ENCODE results near the gene LMCD1.

- TF ChIP-seq CTCF (IDR thresholded peaks at IDR 0.05; ENCODE audit: insufficient read depth, low read length) (no peak), SPI1 (IDR thresholded peaks at IDR 0.05; ENCODE audit: borderline replicate concordance, low read depth) (no peak), GABPA (IDR thresholded peaks at IDR 0.05; ENCODE audit: low read depth) (no peak), REST (IDR thresholded peaks at IDR 0.05; ENCODE audit: insufficient replicate concordance, low read depth) (no peak), POLR2AphosphoS5 (IDR thresholded peaks at IDR 0.05; ENCODE audit: low read depth) (no peak)
These were observed 10.1 kb upstream of the LMCD1 start for GRCh38 chr3:8491271-8492144.
